ENCODE data around the gene SMS. TPM values are rescaled to one million over a fixed set of nuclear protein-coding genes. Genes with fewer than 3 reads are reported as not detected.

The SMS gene
- total RNA-seq, 1 donor from 2014 or later = 67.0 TPM

DNA sequence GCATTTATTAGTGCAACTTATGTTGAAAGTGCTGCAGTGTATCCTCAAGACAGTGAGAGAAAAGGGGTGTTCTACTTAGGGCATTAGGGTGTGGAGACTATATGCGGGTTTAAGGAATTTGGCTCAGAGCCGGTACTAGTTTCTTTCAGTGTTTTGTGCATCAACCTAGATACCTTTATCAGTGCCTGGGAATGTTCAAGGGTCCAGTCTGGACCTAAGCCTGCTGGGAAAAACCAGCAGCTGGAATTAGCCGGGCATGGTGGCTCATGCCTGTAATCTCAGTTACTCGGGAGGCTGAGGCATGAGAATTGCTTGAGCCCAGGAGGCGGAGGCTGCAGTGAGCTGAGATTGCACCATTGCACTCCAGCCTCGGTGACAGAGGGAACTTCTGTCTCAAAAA lies 99.0 kb downstream of the SMS start:
- no peak for DNase-seq (ENCODE audit: low spot score)

GRCh38 chrX:22040184-22040583 lies 99.7 kb downstream of the SMS start:
- no peak for DNase-seq (ENCODE audit: low spot score)

DNA sequence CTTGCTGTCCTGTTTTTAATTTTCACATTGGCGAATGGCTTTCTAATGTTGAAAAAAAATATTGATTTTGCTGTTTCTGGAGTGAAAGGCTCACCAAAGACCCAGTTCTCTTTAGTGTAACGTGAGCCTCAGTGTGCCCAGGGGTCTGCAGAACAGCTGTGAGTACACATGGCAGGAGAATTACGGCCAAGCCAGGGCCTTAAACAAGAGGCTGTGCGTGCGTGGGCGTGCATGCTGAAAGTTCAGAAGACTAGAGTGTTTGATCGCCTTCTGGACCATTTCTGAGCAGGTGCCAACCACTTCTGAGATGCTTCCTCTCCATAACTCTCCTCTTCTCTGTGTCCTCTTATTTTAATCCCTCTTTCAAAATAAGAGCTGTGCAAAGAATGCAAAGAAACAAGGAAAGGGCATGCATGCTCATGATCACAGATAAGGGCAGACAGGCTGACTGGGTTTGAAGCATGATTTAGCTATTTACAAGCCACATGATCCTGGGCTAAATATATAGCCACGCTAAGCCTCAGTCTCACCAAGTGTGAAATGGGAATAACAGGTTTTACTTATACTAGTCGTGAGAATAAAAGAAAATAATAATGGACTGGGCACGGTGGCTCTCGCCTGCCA lies 101.5 kb downstream of the SMS start:
- no peak for DNase-seq (ENCODE audit: low spot score)

- DNase-seq (ENCODE audit: low spot score) = no peak
Observed at GRCh38 chrX:22043872-22044271, 103.4 kb downstream of the SMS start.

Other genes with a start within 250 kb of the SMS start
- gene SMPX, start 182.6 kb upstream of the SMS start, total RNA-seq = 1.5 TPM
- 11.9 TPM for gene MBTPS2, start 101.1 kb upstream of the SMS start, total RNA-seq
- 1.9 TPM for gene YY2, start 84.7 kb upstream of the SMS start, total RNA-seq
- gene PHEX, start 91.6 kb downstream of the SMS start, total RNA-seq = 1.1 TPM